ENCODE data around the gene CACNA1S.

GRCh38 chr1:201110138-201110537 lies 2.1 kb downstream of the CACNA1S start:
- no peak for TF ChIP-seq CTCF (IDR thresholded peaks at IDR 0.05)
- TF ChIP-seq POLR2A (IDR thresholded peaks at IDR 0.05): no peak
